Ovary (tissue), 9 donors: ENCODE data around the gene STMN3. TPM values are rescaled to one million over a fixed set of nuclear protein-coding genes. Genes with fewer than 3 reads are reported as not detected.

ENCODE experiments used
- DNase-seq, 5 donors: peaks; one replicate each; pipeline ENCODE4 v3.0.0-alpha.2; 2019 to 2020
- H3K27ac ChIP-seq, 2 donors: fragments of 200-600 bp; one replicate each; pipeline versions ENCODE4 v1.5.1 to v1.8.0; 2019 to 2022
- H3K27me3 ChIP-seq: fragments of 200-600 bp; one replicate; pipeline ENCODE4 v1.8.0; 2022
- H3K36me3 ChIP-seq: fragments of 200-600 bp; sonication (generic); one replicate; pipeline ENCODE4 v1.5.1; 2019
- H3K4me1 ChIP-seq: one replicate; pipeline ENCODE4 v1.8.1; 2013; ENCODE audit warnings: mild to moderate bottlenecking, moderate library complexity; ENCODE audit not compliant: insufficient read depth
- H3K4me3 ChIP-seq: fragments of 200-600 bp; sonication (generic); one replicate; pipeline ENCODE4 v1.5.1; 2017
- H3K9me3 ChIP-seq, 2 donors: fragments of 200-600 bp in 1 of 2; sonication (generic) in 1 of 2; one replicate each; pipeline versions ENCODE4 v1.5.1 to v1.8.1; 2013 to 2019; ENCODE audit warnings: mild to moderate bottlenecking in 1 of 2, moderate library complexity in 1 of 2
- CTCF ChIP-seq, 3 donors: fragments of 450-650 bp in 2 of 3; fragments of 200-600 bp in 1 of 3; IDR thresholded peaks; one replicate each; pipeline versions ENCODE4 v1.5.1 to v1.8.0; 2016 to 2022; ENCODE audit warnings: antibody characterized with exemption in 3 of 3, mild to moderate bottlenecking in 1 of 3
- EP300 ChIP-seq: sonication (generic); formaldehyde crosslinking; IDR thresholded peaks from one replicate; pipeline ENCODE4 v1.6.1; 2017; ENCODE audit warnings: antibody characterized with exemption
- POLR2A ChIP-seq: fragments of 450-650 bp; IDR thresholded peaks from one replicate; pipeline ENCODE4 v1.6.1; 2017; ENCODE audit warnings: antibody characterized with exemption, mild to moderate bottlenecking, moderate library complexity
- WGBS, 3 donors: extraction: QIAGEN DNeasy Blood & Tissue Kit in 1 of 3; methylation state at CpG; one replicate each; pipeline versions ENCODE4 v1.1.5 to v1.1.7; 2013 to 2017; 5-methylcytosine and 5-hydroxymethylcytosine counted together
- intact Hi-C, 4 donors: fragments of 100-400 bp; cut with DNase I; formaldehyde crosslinking; loops; one replicate each; pipeline versions ENCODE4 v1.11.0 to v1.15.1; 2022 to 2023
- polyA plus RNA-seq, 2 donors: library from polyadenylated mRNA; stranded (reverse); fragments of 200-250 nt in 1 of 2; fragments of 350-450 nt in 1 of 2; fragmentation: Illumina TruSeq in 1 of 2; extraction: RNeasy Lipid Tissue Mini Kit (QIAGEN cat#74804) in 1 of 2; gene quantifications; one replicate each; pipeline ENCODE4 v1.2.3, GENCODE V29; 2013 to 2014
- total RNA-seq, 7 donors: library from RNA; depleted of rRNA in 2 of 7; stranded (reverse); fragments of >200 nt in 2 of 7; fragmentation: NEBNext Ultra II Directional in 3 of 7; extraction: Animal tissue kit (Norgen Biotek cat#: 25700) in 3 of 7; gene quantifications; one replicate each; pipeline versions ENCODE4 v1.1.0 to v1.2.4, GENCODE V29; 2016 to 2023
- donor health status: DM: no; HTN: no; CAD: no; lungs with moderate emphysema.
- donor health status: DM: no; HTN: no; CAD: no.
- donor health status: Bipolar disorder and iron deficiency.
- donor health status: DM: yes; HTN: yes; CAD: no.
- donor health status: DM: no; HTN: no; CAD: no.
- donor health status: DM: yes; HTN: yes; CAD: no.

STMN3 gene
- total and polyA plus RNA-seq, 9 donors, result 7.4 to 91.1 (median 58.7) TPM

GRCh38 chr20:63657260-63657936 lies 4.2 kb upstream of the STMN3 start:
- TF ChIP-seq POLR2A, result no peak
- no peak for TF ChIP-seq EP300
- no peak for TF ChIP-seq CTCF (IDR thresholded peaks at IDR 0.05)
- H3K4me1 ChIP-seq, result peaks cover 12% of the 10 kb centered on the region
- H3K4me3 ChIP-seq, result peak overlapping the region; percentile 68
- no peaks in the 10 kb centered on the region for H3K27me3 ChIP-seq
- no peaks in the 10 kb centered on the region for H3K9me3 ChIP-seq
- peak in 3 of 5 donors; percentile 35 to 65 (median 57) for DNase-seq
- intact Hi-C loops, result no loop called here
- 27 to 34% (median 31%) methylated on average over 30 to 31 of the region's 31 CpGs for WGBS, 3 donors
- H3K36me3 ChIP-seq, result no peaks in the 10 kb centered on the region
- peak overlapping the region; percentile 65 to 88 for H3K27ac ChIP-seq

GRCh38 chr20:63656451-63656850 lies 3.2 kb upstream of the STMN3 start:
- no peaks in the 10 kb centered on the region for H3K9me3 ChIP-seq
- no peak for TF ChIP-seq CTCF (IDR thresholded peaks at IDR 0.05)
- TF ChIP-seq POLR2A, result no peak
- no peak for TF ChIP-seq EP300
- peak overlapping the region in 1 of 2 donors; percentile 88 for H3K27ac ChIP-seq
- H3K27me3 ChIP-seq, result no peaks in the 10 kb centered on the region
- intact Hi-C loops, result no loop called here
- no peaks in the 10 kb centered on the region for H3K36me3 ChIP-seq
- H3K4me1 ChIP-seq, result peaks cover 20% of the 10 kb centered on the region
- no peak for DNase-seq
- no peak overlapping the region for H3K4me3 ChIP-seq
- 89 to 91% (median 89%) methylated on average over 3 of the region's 3 CpGs for WGBS, 3 donors

GRCh38 chr20:63655249-63655648 lies 2.0 kb upstream of the STMN3 start:
- H3K4me3 ChIP-seq, result no peak overlapping the region
- H3K9me3 ChIP-seq, result no peaks in the 10 kb centered on the region
- peak in 1 of 5 donors; percentile 57 for DNase-seq
- peaks cover 25% of the 10 kb centered on the region for H3K4me1 ChIP-seq
- 71 to 83% (median 75%) methylated on average over 4 of the region's 4 CpGs for WGBS, 3 donors
- intact Hi-C loops, result no loop called here
- H3K27me3 ChIP-seq, result no peaks in the 10 kb centered on the region
- no peak overlapping the region for H3K27ac ChIP-seq
- no peaks in the 10 kb centered on the region for H3K36me3 ChIP-seq
- TF ChIP-seq POLR2A, result no peak
- no peak for TF ChIP-seq EP300
- no peak for TF ChIP-seq CTCF (IDR thresholded peaks at IDR 0.05)

- Histone ChIP-seq H3K36me3 (no peaks in the 10 kb centered on the region), H3K4me1 (peaks cover 22% of the 10 kb centered on the region), H3K9me3 (no peaks in the 10 kb centered on the region), H3K27ac (peak overlapping the region in 1 of 2 donors; percentile 41), H3K27me3 (no peaks in the 10 kb centered on the region), H3K4me3 (peak overlapping the region; percentile 35)
- DNase-seq, result peak in 1 of 5 donors; percentile 37
- 45 to 48% (median 46%) methylated on average over 15 of the region's 15 CpGs for WGBS, 3 donors
- intact Hi-C loops, result no loop called here
- TF ChIP-seq EP300 (no peak), POLR2A (no peak), CTCF (IDR thresholded peaks at IDR 0.05) (no peak)
These were observed 897 bp upstream of the STMN3 start for GRCh38 chr20:63653974-63654668.
